A172 (cell line): ENCODE results near the gene LZIC. TPM values are rescaled to one million over a fixed set of nuclear protein-coding genes. Genes with fewer than 3 reads are reported as not detected.

Experiments
- DNase-seq: peaks from one replicate; pipeline ENCODE4 v3.0.0-alpha.2; 2015; ENCODE audit warnings: low spot score
- total RNA-seq: library from RNA; depleted of rRNA; stranded (reverse); fragments of >200 nt; shearing (Covaris generic); gene quantifications from 2 replicates; pipeline ENCODE4 v1.2.3, GENCODE V29; 2014; rRNA removed

LZIC gene
- total RNA-seq, 1 experiment from 2014 or later = 22.1 TPM

DNA sequence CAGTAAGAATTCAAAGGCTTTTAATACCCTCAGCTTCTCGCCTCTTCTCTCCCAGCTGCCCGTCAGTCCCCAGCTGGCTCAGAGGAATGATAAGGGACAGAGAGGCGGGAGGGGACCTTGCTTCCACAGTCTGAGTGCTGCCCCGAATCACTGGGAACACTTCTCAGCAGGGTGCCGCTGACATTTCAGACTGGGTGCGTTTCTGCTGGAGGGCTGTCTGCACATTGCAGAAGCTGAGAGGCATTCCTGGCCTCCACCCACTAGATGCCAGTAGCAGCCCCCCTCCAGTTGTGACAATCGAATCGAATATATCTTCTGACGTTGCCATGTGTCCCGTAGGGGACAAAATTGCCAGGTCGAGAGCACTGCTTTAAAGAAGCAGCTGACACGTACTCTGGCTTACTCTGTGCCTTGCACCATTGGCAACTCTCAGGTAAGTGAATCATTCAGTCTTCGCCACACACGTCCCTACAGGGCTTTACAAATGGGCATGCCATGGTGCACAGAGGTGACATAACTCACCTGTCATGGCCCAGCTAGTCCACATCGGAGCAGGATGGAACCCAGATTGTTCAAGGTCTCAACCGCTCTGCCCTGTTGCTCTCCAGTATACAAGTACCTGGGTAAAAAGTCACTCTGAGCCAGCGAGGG, 57.0 kb downstream of the LZIC start:
- DNase-seq = peak; percentile 16

DNA sequence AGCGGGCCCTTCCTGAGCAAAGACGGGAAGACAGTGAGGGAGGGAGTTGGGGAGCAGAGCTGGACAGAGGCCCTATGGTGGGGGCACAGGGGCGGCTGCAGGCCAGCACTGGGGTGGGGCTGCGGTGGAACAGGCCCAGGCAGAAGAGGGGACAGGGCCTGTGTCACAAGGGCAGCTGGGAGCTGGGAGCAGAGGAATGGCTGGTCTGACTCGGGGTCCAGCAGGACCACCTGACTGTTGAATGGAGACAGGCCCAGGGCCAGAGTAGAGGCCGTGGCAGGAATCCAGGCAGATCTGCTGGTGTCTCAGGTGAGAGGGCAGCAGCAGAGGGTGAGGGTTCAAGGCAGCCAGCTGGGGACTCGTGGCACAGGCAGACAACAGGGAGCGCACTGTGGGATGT, 58.4 kb downstream of the LZIC start:
- DNase-seq = no peak

DNA sequence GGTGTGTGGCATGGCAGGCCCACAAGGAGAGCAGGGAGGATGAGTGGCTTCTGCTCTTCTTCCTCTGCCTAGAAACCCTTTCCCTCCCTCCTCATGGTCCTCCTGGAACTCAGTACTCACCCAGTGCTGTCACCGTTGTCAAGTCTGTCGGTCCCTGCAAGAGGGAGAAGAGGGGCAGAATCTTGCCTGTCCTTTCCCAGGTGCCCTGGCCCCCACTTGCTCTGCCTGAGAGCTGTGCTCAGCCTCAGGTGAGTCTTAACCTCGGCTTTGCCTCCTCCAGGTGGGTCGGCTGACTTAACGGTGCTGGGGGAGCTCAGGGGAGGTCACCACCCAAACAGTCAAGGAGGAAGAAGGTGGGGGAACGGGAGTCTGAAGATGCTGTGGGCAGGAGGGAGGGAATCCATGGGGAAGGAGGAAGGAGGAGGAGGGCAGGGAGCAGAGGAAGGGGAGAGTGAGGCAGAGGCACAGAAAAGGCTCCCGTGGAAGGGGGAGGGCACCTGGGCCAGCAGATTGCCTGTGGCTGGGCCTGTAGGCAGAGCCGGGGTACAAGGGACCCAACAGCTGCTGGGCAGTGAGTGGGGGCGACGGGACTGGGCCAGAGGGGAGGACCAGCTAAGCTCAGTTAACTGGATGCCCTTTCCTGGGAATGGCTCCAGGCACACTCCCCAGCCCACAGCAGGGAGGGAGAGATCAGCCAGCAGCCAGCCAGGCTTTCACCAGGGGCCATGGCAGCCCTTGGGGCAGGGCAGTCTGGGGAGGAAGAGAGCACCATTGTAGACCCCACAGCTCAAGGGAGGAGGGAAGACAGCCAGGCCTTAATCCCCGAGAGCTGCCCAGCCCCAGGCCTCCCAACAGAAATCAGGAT, 59.4 kb downstream of the LZIC start:
- no peak for DNase-seq

GRCh38 chr1:9882945-9883303, 60.3 kb downstream of the LZIC start:
- no peak for DNase-seq

- DNase-seq = no peak
Measured at GRCh38 chr1:9882296-9882944, 60.8 kb downstream of the LZIC start.

- peak; percentile 83 for DNase-seq
Measured at GRCh38 chr1:9881838-9882249, 61.3 kb downstream of the LZIC start.

Other genes with a start within 250 kb of the LZIC start
- 24.3 and 27.2 TPM in 2 replicates for gene CLSTN1, start 119.4 kb downstream of the LZIC start, total RNA-seq
- gene CTNNBIP1, start 33.1 kb downstream of the LZIC start, total RNA-seq = 8.0 and 18.0 TPM in 2 replicates
- 3.0 and 4.4 TPM in 2 replicates for gene NMNAT1, start 84 bp upstream of the LZIC start, total RNA-seq
- not detected in 2 replicates for gene RBP7, start 53.8 kb upstream of the LZIC start, total RNA-seq
- 22.2 and 23.5 TPM in 2 replicates for gene UBE4B, start 89.6 kb upstream of the LZIC start, total RNA-seq